Epidermal melanocyte (primary cell): Measurements from ENCODE around the gene H2AZ1.

Experiments
- DNase-seq: peaks from one replicate; pipeline ENCODE4 v3.0.0; 2011; ENCODE audit warnings: low spot score; ENCODE audit not compliant: insufficient read length

The H2AZ1 gene

DNA sequence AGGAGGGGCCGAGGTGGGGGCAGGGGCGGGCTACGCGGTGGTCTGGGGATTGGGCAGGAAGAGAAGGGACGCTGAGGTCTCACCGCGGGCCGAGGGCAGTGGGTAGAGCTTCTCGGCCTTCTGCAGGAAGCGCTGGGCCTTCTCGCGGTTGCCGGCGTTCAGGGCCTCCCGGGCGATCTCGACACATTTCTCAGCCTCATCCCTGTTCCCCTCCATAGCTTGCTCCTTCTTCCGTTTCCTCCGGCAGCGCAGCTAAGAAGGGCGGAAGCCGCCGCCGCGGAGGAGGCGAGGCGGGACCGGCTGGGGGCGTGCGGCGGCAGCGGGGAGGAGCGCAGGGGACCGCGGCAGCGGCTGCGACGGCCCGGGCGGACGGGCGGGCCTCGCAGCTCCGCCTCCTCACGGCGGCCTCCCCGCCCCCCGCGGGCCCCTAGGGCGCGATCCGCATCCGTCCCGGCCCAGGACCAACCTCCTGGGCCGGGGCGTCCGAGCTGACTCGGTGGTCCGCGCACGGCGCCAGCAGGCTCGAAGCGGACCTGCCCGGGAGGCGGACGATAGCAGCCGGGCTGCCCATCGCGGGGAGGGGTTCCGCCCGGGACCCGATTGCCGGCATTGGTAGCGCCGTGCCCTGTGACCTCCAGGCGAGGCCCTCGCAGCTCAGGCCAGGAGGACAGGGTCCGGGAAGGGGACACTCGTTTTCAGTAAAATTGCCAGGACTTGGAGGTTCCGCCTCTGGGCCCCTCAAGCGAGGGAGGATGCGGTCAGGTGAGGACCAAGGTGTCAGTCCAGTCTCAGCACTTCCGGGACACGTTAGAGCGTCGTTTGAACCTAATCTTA is 3.5 kb downstream of the H2AZ1 start, which contains the start of gene DNAJB14:
Gene DNAJB14 (minus strand): TSS at position 263 of the 834 bp plus-strand sequence. CDS start 47 bp downstream, at position 216.
- DNase-seq: peak; percentile 59

DNA sequence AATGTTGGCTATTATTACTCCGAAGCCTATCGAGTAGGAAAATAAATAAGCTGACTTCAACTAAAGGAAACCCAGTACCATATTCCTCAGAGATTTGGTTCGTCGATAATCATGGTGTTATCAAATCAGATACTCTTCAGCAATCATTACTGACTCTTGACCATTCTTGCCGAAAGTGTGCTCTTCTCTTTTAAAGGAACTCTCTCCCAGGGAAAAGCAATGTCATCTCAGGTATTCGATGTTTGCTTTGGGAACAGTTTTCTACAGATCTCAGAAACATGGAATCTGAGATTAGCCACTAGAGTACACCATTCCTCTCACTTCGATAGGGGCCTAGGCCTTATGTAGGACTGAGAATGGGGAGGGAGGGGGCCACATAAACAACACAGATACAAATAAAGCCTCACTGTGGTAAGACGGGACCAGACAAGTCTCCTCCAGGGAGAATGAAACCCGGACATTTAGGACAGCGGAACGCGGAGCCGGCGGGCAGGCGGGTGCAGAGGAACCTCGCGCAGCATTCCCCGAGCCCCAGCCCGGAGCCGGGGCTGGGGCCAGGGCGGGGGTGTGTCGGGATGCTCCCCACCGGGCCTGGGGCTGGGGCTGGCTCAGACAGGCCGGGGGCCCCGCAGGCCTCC is 4.2 kb downstream of the H2AZ1 start:
- no peak for DNase-seq

DNA sequence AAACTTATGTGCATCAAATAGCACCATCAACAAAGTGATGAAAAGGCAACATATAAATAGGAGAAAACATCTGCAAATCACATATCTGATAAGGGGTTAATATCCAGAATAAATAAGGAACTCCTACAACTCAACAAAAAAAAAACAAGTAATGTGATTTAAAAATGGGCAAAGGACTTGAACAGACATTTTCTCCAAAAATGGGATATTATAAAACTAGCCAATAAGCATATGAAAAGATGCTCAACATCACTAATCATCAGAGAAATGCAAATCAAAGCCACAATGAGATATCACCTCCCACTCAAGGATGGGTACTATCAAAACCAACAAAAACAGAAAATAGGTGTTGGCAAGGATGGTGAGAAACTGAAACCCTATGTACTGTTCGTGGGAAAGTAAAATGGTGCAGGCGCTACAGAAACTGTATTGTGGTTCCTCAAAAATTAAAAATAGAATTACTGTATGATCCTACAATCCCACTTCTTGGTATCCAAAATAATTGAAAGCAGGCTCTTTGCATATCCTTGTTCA is 6.1 kb downstream of the H2AZ1 start:
- no peak for DNase-seq

DNA sequence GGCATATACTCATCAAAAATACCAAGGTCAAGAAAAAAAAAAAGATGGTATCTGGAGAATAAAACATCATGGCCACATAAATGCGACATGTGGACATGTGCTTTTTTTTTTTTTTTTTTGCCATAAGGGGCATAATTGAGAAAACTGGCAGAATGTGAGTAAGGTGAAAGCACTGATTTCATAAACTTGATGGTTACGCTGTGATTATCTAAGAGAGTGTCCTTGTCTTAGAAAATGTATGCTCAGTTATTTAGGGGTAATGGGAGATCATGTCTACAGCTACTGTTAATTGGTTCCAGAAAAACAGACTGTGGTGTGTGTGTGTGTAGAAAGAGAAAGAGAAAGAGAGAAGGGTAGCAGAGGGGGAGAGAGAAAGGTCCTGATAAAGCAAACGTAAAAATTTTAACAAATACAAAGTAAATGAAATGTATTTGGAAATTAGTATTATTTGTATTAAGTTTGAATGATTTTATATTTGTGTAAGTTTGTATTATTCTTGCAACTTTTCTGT is 11.8 kb downstream of the H2AZ1 start:
- DNase-seq: no peak

DNA sequence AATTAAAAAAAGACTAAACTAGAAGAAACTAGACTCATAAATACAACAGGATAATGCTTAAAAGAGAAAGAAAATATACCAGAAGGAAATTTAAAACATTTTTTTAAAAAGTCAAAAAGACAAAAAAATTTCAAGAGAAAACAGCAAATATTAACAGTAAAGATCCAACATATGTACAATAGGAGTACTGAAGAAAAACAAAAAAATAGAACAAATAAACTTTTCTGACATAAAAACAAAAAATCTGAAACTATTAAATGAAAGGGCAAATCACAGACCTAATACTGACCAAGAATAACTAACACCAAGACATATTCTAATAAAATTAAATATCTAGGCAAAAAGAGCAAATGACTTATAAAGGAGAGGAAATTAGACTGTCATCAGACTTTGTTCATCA is 15.2 kb downstream of the H2AZ1 start:
- no peak for DNase-seq

DNA sequence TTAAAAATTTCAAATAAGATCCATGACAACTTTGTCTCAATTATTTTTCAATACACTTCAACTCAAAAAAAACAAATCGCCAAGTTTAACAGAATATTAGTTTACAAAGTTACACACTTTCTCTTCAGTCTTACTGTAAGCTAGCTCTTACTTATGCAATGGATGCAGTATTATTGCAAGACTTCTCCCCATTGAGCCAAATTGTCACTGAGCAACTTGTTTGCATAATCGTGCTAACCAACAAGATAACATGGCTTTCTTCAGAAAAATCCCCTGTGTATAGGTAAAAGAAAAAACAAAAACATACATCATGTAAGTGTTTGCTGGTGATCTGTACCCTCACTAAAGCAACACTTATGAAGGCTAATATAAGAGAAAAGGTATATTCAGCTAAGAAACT is 22.5 kb downstream of the H2AZ1 start:
- DNase-seq: no peak

DNA sequence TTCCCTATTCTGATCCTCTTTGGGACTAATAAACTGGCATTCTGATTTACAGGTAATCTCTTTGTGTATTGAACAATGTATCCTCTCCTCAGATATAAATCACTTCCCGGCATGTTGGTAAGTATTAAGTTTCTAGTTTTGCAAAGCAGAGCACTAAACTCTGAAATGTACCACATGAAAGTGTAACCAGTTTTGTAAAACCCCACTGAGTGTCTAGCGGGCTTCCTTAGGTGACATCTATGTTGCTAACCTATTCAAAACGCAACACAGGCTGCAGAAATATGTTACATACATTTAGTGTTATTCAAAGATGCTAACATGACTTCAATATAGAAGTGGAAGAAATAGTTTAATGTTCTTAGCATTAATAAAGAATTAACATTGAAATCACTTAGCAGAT is 28.9 kb downstream of the H2AZ1 start:
- DNase-seq: no peak

DNA sequence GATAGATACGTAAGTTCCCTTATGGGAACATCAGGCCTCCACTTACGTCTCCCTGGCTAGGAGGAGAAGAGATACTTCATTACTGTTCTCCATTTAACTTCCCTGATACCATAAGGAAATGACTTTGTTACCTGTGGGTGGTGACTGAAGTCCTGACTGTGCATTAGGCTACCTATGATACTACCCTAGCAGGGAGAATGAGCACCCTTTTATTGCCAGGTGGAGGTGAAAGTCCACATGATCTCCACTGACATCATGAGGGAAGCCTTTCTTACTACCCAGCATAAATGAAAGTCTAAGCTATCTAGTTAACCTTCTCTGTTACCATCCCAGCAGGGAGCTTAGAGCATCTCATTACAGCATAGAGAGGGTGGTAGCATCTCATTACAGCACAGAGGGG is 31.4 kb downstream of the H2AZ1 start:
- DNase-seq: no peak

DNA sequence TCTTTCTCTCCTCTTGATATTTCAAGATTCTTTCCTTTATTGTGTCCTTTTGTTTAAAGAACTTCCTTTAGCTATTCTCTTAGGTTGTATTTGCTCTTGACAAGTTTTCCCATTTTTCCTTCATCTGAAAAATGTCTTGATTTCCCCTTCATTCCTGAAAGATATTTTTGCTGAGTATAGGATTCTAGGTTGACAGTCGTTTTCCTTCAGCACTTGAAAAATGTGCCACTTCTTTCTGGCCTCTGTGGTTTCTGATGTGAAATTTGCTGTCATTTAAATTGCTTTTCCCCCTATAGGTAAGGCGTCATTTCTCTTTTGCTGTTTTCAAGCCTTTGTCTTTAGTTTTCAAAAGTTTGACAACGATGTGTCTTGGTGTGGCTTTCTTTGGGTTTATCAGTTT is 32.5 kb downstream of the H2AZ1 start:
- DNase-seq: no peak

DNA sequence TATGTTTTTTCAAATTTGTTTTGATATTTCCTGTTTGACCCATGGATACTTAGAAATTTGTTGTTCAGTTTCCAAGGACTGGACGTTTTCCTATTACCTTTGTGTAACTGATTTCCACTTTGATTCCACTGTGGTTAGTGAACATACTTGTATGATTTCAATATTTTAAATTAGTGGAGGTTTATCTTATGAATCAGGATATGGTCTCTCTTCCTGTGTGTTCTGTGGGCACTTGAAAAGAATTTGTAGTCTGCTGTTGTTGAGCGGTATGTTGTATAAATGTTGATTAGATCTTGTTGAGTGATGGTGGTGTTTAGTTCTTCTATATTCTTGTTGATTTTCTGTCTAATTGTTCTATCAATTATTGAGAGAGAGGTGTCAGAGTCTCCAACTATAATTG is 34.6 kb downstream of the H2AZ1 start:
- DNase-seq: no peak
